ENCODE results near the gene COL13A1.

Gene COL13A1

DNA sequence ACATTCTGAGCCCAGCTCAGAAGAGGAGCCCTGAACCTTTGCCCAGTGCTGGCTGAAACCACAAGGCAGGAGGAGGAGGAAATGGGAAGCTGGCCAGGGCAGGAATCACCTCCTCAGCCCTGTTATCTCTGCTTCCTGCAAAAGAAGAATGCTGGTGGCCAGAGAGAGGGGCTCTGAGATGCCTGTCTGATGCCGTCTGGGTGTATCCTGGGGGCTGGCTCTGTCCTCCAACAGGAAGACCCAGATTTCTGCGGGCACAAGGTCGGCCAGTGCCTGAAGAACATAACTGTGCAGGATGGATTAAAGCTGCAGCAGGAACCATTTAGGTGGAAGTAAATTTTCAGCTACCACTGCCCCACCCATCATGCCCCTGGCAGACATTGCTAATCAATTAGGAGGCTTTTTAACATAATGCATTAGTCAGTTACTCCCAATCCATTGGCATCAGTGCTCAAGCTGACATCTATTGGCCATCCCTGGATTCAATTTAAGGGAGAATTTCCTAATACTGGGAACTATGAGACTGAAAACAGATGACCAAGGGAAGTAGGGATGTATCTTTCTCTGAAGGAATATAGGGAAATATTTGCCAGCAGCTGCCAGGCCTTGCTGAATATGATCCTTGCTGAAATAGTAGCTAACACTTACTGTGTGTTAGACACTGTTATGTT is 67.7 kb downstream of the COL13A1 start:
- ChIA-PET CTCF (interaction anchor here (1.0 kb wide), 1 partner anchor 11 kb away, joined by 4 read pairs; no protein-coding TSS in a partner anchor), POLR2A (no interaction called here)
- Histone ChIP-seq H3K36me3 (ENCODE audit: control insufficient read depth in 4 of 4, insufficient read depth in 4 of 4, low read length in 3 of 4) (no peaks in the 10 kb centered on the region), H3K27ac (ENCODE audit: insufficient read depth in 1 of 2, low read depth in 1 of 2, low read length in 2 of 2, poor library complexity in 1 of 2, severe bottlenecking in 2 of 2) (no peak overlapping the region), H3K9me3 (ENCODE audit: control extremely low read depth in 1 of 5, control insufficient read depth in 4 of 5, insufficient read depth in 2 of 5, low read depth in 1 of 5, low read length in 4 of 5) (no peaks in the 10 kb centered on the region), H3K4me3 (ENCODE audit: control insufficient read depth in 1 of 7, extremely low read depth in 1 of 7, insufficient read depth in 4 of 7, low read depth in 2 of 7, low read length in 6 of 7) (no peak overlapping the region), H3K27me3 (replicated peaks in 2 of 5; ENCODE audit: control insufficient read depth in 4 of 5, insufficient read depth in 5 of 5, low read length in 4 of 5) (no peaks in the 10 kb centered on the region), H3K4me1 (ENCODE audit: control extremely low read depth in 1 of 4, control insufficient read depth in 4 of 4, insufficient read depth in 4 of 4, low read length in 3 of 4) (no peaks in the 10 kb centered on the region)
- whole genome bisulfite sequencing (ENCODE audit: insufficient coverage), result 19% methylated on average over 3 of the region's 3 CpGs
- DNase-seq, result no peak

DNA sequence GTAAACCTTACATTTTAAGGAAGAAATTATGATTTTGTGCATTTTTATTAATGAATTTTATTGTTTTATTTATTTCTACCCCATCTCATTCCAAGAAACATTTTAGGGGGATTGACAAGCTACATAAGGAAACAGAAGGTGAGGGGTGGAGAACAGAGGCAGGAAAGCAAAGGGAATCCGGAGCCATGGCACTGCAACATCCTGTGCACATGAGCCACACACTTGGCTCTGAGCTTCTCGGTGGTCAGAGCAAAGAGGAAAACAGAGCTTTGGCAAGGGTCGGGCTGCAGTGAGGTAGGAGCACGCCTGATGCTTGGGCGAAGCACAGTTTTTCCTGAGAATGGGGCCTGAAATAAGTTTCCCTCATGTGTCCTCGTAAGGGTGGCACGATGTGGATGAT is 68.9 kb downstream of the COL13A1 start:
- ChIA-PET POLR2A (no interaction called here), CTCF (no interaction called here)
- WGBS (ENCODE audit: insufficient coverage), result 87% methylated on average over 7 of the region's 7 CpGs
- no peak for DNase-seq
- H3K27ac ChIP-seq (ENCODE audit: insufficient read depth in 1 of 2, low read depth in 1 of 2, low read length in 2 of 2, poor library complexity in 1 of 2, severe bottlenecking in 2 of 2), result no peak overlapping the region
- peaks cover 0 to 5% (median 0%) of the 10 kb centered on the region in 5 experiments for H3K27me3 ChIP-seq (replicated peaks in 2 of 5; ENCODE audit: control insufficient read depth in 4 of 5, insufficient read depth in 5 of 5, low read length in 4 of 5)
- H3K4me3 ChIP-seq (ENCODE audit: control insufficient read depth in 1 of 7, extremely low read depth in 1 of 7, insufficient read depth in 4 of 7, low read depth in 2 of 7, low read length in 6 of 7), result no peak overlapping the region
- H3K9me3 ChIP-seq (ENCODE audit: control extremely low read depth in 1 of 5, control insufficient read depth in 4 of 5, insufficient read depth in 2 of 5, low read depth in 1 of 5, low read length in 4 of 5), result no peaks in the 10 kb centered on the region
- no peaks in the 10 kb centered on the region for H3K36me3 ChIP-seq (ENCODE audit: control insufficient read depth in 4 of 4, insufficient read depth in 4 of 4, low read length in 3 of 4)
- H3K4me1 ChIP-seq (ENCODE audit: control extremely low read depth in 1 of 4, control insufficient read depth in 4 of 4, insufficient read depth in 4 of 4, low read length in 3 of 4), result no peaks in the 10 kb centered on the region

DNA sequence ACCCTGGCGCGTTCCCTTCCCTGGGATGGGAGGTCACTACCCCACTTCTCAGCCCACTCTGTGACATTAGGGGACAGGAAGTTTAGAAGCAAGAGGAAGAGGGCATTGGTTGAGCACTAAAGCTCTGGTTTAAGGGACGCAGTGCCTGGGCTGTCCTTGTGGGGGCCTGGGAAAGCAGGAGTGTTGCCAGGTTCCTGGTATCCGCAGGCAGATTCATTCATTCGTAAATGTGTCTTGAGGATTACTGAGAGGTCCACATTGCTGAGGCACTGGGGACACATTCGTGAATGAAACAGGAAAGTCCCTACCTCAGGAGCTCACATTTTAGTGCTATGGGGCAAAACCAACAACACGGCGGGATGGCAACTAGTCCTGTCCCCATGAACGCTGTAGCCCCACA is 69.4 kb downstream of the COL13A1 start:
- Histone ChIP-seq H3K27me3 (replicated peaks in 2 of 5; ENCODE audit: control insufficient read depth in 4 of 5, insufficient read depth in 5 of 5, low read length in 4 of 5) (peaks cover 0 to 7% (median 0%) of the 10 kb centered on the region in 5 experiments), H3K9me3 (ENCODE audit: control extremely low read depth in 1 of 5, control insufficient read depth in 4 of 5, insufficient read depth in 2 of 5, low read depth in 1 of 5, low read length in 4 of 5) (no peaks in the 10 kb centered on the region), H3K4me1 (ENCODE audit: control extremely low read depth in 1 of 4, control insufficient read depth in 4 of 4, insufficient read depth in 4 of 4, low read length in 3 of 4) (no peaks in the 10 kb centered on the region), H3K4me3 (ENCODE audit: control insufficient read depth in 1 of 7, extremely low read depth in 1 of 7, insufficient read depth in 4 of 7, low read depth in 2 of 7, low read length in 6 of 7) (no peak overlapping the region), H3K36me3 (ENCODE audit: control insufficient read depth in 4 of 4, insufficient read depth in 4 of 4, low read length in 3 of 4) (no peaks in the 10 kb centered on the region), H3K27ac (ENCODE audit: insufficient read depth in 1 of 2, low read depth in 1 of 2, low read length in 2 of 2, poor library complexity in 1 of 2, severe bottlenecking in 2 of 2) (no peak overlapping the region)
- ChIA-PET CTCF (no interaction called here), POLR2A (no interaction called here)
- no peak for DNase-seq
- WGBS (ENCODE audit: insufficient coverage), result 85% methylated on average over 7 of the region's 9 CpGs

DNA sequence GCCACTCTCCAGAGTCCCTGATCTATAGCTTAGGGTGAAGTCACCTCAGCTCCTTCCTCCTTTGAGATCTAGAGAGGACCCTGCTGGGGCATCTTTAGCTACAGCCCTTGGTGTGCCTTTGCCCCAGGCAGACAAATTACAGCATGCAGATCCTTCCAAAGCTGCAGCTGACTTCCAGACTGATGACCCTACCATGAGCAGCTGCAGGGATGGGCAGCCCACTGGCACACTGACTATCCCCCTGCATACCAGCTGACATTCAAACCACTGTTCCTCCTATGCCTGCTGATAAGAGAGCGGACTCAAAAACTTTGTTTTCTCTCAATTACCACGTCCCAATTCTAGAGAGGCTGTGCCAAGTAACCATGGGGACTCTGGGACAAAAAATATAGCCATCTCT is 70.6 kb downstream of the COL13A1 start:
- H3K36me3 ChIP-seq (ENCODE audit: control insufficient read depth in 4 of 4, insufficient read depth in 4 of 4, low read length in 3 of 4), result no peaks in the 10 kb centered on the region
- H3K4me1 ChIP-seq (ENCODE audit: control extremely low read depth in 1 of 4, control insufficient read depth in 4 of 4, insufficient read depth in 4 of 4, low read length in 3 of 4), result no peaks in the 10 kb centered on the region
- CTCF ChIA-PET, result interaction anchor here (1.1 kb wide), 2 partner anchors 13 to 86 kb away, joined by 4 read pairs; no protein-coding TSS in a partner anchor
- no CpG with 5 or more reads among the region's 2 CpGs for WGBS (ENCODE audit: insufficient coverage)
- H3K9me3 ChIP-seq (ENCODE audit: control extremely low read depth in 1 of 5, control insufficient read depth in 4 of 5, insufficient read depth in 2 of 5, low read depth in 1 of 5, low read length in 4 of 5), result no peaks in the 10 kb centered on the region
- no peak overlapping the region for H3K27ac ChIP-seq (ENCODE audit: insufficient read depth in 1 of 2, low read depth in 1 of 2, low read length in 2 of 2, poor library complexity in 1 of 2, severe bottlenecking in 2 of 2)
- POLR2A ChIA-PET, result no interaction called here
- no peak for DNase-seq
- peaks cover 0 to 9% (median 0%) of the 10 kb centered on the region in 5 experiments for H3K27me3 ChIP-seq (replicated peaks in 2 of 5; ENCODE audit: control insufficient read depth in 4 of 5, insufficient read depth in 5 of 5, low read length in 4 of 5)
- no peak overlapping the region for H3K4me3 ChIP-seq (ENCODE audit: control insufficient read depth in 1 of 7, extremely low read depth in 1 of 7, insufficient read depth in 4 of 7, low read depth in 2 of 7, low read length in 6 of 7)

DNA sequence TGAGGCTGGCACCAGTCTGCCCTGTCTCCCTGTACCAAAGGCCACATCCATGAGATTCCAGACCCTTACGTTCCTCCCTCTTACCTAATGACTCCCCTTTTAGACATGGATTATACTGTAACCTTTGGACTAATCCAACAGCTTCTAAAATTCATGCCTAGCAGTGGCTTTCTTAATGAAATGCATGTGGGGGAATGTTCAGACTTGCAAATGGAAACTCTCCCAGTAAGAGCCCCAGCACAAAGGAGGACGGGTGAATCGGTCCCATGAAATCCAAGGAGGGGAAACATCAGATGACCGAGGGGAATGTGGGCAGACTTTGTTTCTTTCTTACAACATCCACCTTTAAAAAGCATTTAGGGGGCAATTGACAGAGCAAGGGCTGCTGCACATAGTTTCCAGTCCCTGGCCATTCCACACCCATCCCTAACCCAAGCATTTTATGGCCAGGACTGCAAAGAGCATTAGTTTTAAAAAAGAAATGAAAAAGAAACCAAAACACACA is 71.5 kb downstream of the COL13A1 start:
- Histone ChIP-seq H3K27ac (ENCODE audit: insufficient read depth in 1 of 2, low read depth in 1 of 2, low read length in 2 of 2, poor library complexity in 1 of 2, severe bottlenecking in 2 of 2) (no peak overlapping the region), H3K4me1 (ENCODE audit: control extremely low read depth in 1 of 4, control insufficient read depth in 4 of 4, insufficient read depth in 4 of 4, low read length in 3 of 4) (no peaks in the 10 kb centered on the region), H3K27me3 (replicated peaks in 2 of 5; ENCODE audit: control insufficient read depth in 4 of 5, insufficient read depth in 5 of 5, low read length in 4 of 5) (peaks cover 0 to 9% (median 0%) of the 10 kb centered on the region in 5 experiments), H3K36me3 (ENCODE audit: control insufficient read depth in 4 of 4, insufficient read depth in 4 of 4, low read length in 3 of 4) (no peaks in the 10 kb centered on the region), H3K9me3 (ENCODE audit: control extremely low read depth in 1 of 5, control insufficient read depth in 4 of 5, insufficient read depth in 2 of 5, low read depth in 1 of 5, low read length in 4 of 5) (no peaks in the 10 kb centered on the region), H3K4me3 (ENCODE audit: control insufficient read depth in 1 of 7, extremely low read depth in 1 of 7, insufficient read depth in 4 of 7, low read depth in 2 of 7, low read length in 6 of 7) (no peak overlapping the region)
- CTCF ChIA-PET, result no interaction called here
- POLR2A ChIA-PET, result no interaction called here
- no peak for DNase-seq
- 84% methylated on average over 4 of the region's 4 CpGs for WGBS (ENCODE audit: insufficient coverage)

DNA sequence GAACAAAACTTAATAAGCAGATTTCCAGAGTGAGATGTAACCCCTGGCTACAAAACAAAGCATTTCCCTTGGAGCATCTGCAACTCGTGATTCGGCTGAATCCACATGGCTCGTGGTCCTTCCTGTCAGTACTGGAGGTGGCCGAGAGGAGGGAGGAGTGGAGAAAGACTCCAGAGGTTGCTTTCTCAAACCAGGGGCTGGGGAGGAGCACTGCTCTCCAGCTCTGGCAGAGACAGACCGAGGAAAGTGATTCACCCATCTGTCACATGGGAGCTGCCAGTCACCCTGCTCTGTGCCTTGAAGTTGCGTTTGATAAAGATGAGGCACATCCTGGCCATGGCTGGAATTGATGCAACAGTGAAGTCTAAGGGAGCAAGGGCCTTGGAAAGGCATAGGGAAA is 72.7 kb downstream of the COL13A1 start:
- ChIA-PET CTCF (interaction anchor here (1.0 kb wide), 1 partner anchor 9 kb away, joined by 4 read pairs; no protein-coding TSS in a partner anchor), POLR2A (no interaction called here)
- H3K36me3 ChIP-seq (ENCODE audit: control insufficient read depth in 4 of 4, insufficient read depth in 4 of 4, low read length in 3 of 4), result no peaks in the 10 kb centered on the region
- WGBS (ENCODE audit: insufficient coverage), result 80% methylated on average over 5 of the region's 6 CpGs
- no peaks in the 10 kb centered on the region for H3K9me3 ChIP-seq (ENCODE audit: control extremely low read depth in 1 of 5, control insufficient read depth in 4 of 5, insufficient read depth in 2 of 5, low read depth in 1 of 5, low read length in 4 of 5)
- H3K4me3 ChIP-seq (ENCODE audit: control insufficient read depth in 1 of 7, extremely low read depth in 1 of 7, insufficient read depth in 4 of 7, low read depth in 2 of 7, low read length in 6 of 7), result no peak overlapping the region
- H3K4me1 ChIP-seq (ENCODE audit: control extremely low read depth in 1 of 4, control insufficient read depth in 4 of 4, insufficient read depth in 4 of 4, low read length in 3 of 4), result no peaks in the 10 kb centered on the region
- peaks cover 0 to 9% (median 0%) of the 10 kb centered on the region in 5 experiments for H3K27me3 ChIP-seq (replicated peaks in 2 of 5; ENCODE audit: control insufficient read depth in 4 of 5, insufficient read depth in 5 of 5, low read length in 4 of 5)
- H3K27ac ChIP-seq (ENCODE audit: insufficient read depth in 1 of 2, low read depth in 1 of 2, low read length in 2 of 2, poor library complexity in 1 of 2, severe bottlenecking in 2 of 2), result no peak overlapping the region
- DNase-seq, result no peak

DNA sequence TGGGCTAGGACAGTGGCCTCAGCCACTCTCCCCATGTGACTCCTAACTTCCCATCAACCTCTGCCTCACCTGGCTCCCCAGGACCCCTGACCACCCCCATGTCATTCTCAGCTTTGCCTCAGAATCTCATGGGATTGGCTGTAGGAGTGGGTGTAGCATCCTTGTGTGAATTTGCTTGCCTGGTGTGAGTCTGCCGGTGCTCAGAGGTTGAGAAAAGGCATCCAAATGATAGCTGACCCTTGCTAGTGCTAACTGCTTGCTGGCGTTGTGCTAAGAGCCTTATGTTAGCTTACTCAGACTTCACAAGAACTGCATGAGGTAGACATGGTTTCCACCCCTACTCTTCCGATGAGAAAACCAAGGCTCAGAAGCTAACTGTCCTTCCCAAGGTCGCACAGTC is 74.2 kb downstream of the COL13A1 start:
- WGBS (ENCODE audit: insufficient coverage), result 94% methylated on average over 4 of the region's 4 CpGs

More for the DNA sequence above, 74.2 kb downstream of the COL13A1 start:
- DNase-seq, result no peak
- H3K9me3 ChIP-seq (ENCODE audit: control extremely low read depth in 1 of 5, control insufficient read depth in 4 of 5, insufficient read depth in 2 of 5, low read depth in 1 of 5, low read length in 4 of 5), result no peaks in the 10 kb centered on the region
- ChIA-PET CTCF (interaction anchor here (1.2 to 1.7 kb wide), 2 partner anchors 13 to 39 kb away, joined by 3 to 4 read pairs; no protein-coding TSS in a partner anchor), POLR2A (no interaction called here)
- no peaks in the 10 kb centered on the region for H3K4me1 ChIP-seq (ENCODE audit: control extremely low read depth in 1 of 4, control insufficient read depth in 4 of 4, insufficient read depth in 4 of 4, low read length in 3 of 4)
- H3K27me3 ChIP-seq (replicated peaks in 2 of 5; ENCODE audit: control insufficient read depth in 4 of 5, insufficient read depth in 5 of 5, low read length in 4 of 5), result peaks cover 0 to 17% (median 12%) of the 10 kb centered on the region in 5 experiments
- H3K36me3 ChIP-seq (ENCODE audit: control insufficient read depth in 4 of 4, insufficient read depth in 4 of 4, low read length in 3 of 4), result no peaks in the 10 kb centered on the region
- no peak overlapping the region for H3K27ac ChIP-seq (ENCODE audit: insufficient read depth in 1 of 2, low read depth in 1 of 2, low read length in 2 of 2, poor library complexity in 1 of 2, severe bottlenecking in 2 of 2)
- no peak overlapping the region for H3K4me3 ChIP-seq (ENCODE audit: control insufficient read depth in 1 of 7, extremely low read depth in 1 of 7, insufficient read depth in 4 of 7, low read depth in 2 of 7, low read length in 6 of 7)

Data from common myeloid progenitor, CD34-positive (primary cell).